GM12873 (cell line): Measurements from ENCODE around the gene KLF14.

Source experiments
- CTCF ChIP-seq: IDR thresholded peaks from 2 replicates; pipeline ENCODE4 v1.5.1; 2012; ENCODE audit warnings: low read depth, mild to moderate bottlenecking, moderate library complexity, low read length, control low read depth; ENCODE audit not compliant: insufficient read depth; ENCODE audit errors: missing control alignments

The KLF14 gene

GRCh38 chr7:130733931-130734814, at the start of gene KLF14:
TSS of gene KLF14 (minus strand) at chr7:130734207. CDS start at chr7:130734033, 174 bp downstream.
- TF ChIP-seq CTCF = no peak

- TF ChIP-seq CTCF = no peak
Observed at GRCh38 chr7:130781346-130781745, 47.3 kb upstream of the KLF14 start.

GRCh38 chr7:130777426-130777825, 43.4 kb upstream of the KLF14 start:
- no peak for TF ChIP-seq CTCF

- TF ChIP-seq CTCF = no peak
Observed at GRCh38 chr7:130768854-130769253, 34.8 kb upstream of the KLF14 start.

- TF ChIP-seq CTCF = peak; percentile 54
Observed at GRCh38 chr7:130758429-130759056, 24.5 kb upstream of the KLF14 start.

- TF ChIP-seq CTCF = no peak
Observed at GRCh38 chr7:130756316-130756715, 22.3 kb upstream of the KLF14 start.

GRCh38 chr7:130752424-130752823, 18.4 kb upstream of the KLF14 start:
- TF ChIP-seq CTCF = no peak
